HepG2 (cell line): ENCODE results near the gene SRSF2. TPM values are rescaled to one million over a fixed set of nuclear protein-coding genes. Genes with fewer than 3 reads are reported as not detected.

ENCODE experiments used
- CEBPG ChIP-seq: IDR thresholded peaks from 2 replicates; pipeline ENCODE4 v1.6.1; 2016
- FOXP4 ChIP-seq: sonication (generic); formaldehyde crosslinking; IDR thresholded peaks from 2 replicates; pipeline ENCODE4 v1.4.0; 2020; ENCODE audit warnings: missing genetic modification reagents
- GMEB2 ChIP-seq: IDR thresholded peaks from 2 replicates; pipeline ENCODE4 v1.6.1; 2016; ENCODE audit warnings: missing biosample characterization, missing genetic modification reagents, low read depth
- HNRNPLL ChIP-seq: fragments of 200-400 bp; formaldehyde crosslinking; IDR thresholded peaks from 2 replicates; pipeline ENCODE4 v1.6.1; 2017; ENCODE audit warnings: mild to moderate bottlenecking, low read depth, low read length; ENCODE audit not compliant: poor library complexity, severe bottlenecking
- HOXA7 ChIP-seq: sonication (generic); formaldehyde crosslinking; IDR thresholded peaks from 2 replicates; pipeline ENCODE4 v1.8.1; 2022; ENCODE audit warnings: mild to moderate bottlenecking, missing genetic modification reagents, moderate library complexity
- SP140L ChIP-seq: sonication (generic); formaldehyde crosslinking; IDR thresholded peaks from 2 replicates; pipeline ENCODE4 v1.4.0; 2020; ENCODE audit warnings: missing genetic modification reagents, borderline replicate concordance
- ZFP82 ChIP-seq: sonication (generic); formaldehyde crosslinking; IDR thresholded peaks from 2 replicates; pipeline ENCODE4 v1.5.1; 2020; ENCODE audit warnings: mild to moderate bottlenecking, missing genetic modification reagents, borderline replicate concordance
- ZIK1 ChIP-seq: sonication (generic); formaldehyde crosslinking; IDR thresholded peaks from 2 replicates; pipeline ENCODE4 v1.5.0; 2020; ENCODE audit warnings: mild to moderate bottlenecking, low read depth, missing genetic modification reagents, borderline replicate concordance
- ZNF251 ChIP-seq: sonication (generic); formaldehyde crosslinking; IDR thresholded peaks from 2 replicates; pipeline ENCODE4 v1.9.0; 2021; ENCODE audit warnings: mild to moderate bottlenecking, missing genetic modification reagents
- ZNF30 ChIP-seq: sonication (generic); formaldehyde crosslinking; IDR thresholded peaks from 2 replicates; pipeline ENCODE4 v1.5.0; 2020; ENCODE audit warnings: mild to moderate bottlenecking, missing genetic modification reagents
- ZNF737 ChIP-seq: sonication (generic); formaldehyde crosslinking; IDR thresholded peaks from 2 replicates; pipeline ENCODE4 v1.5.0; 2020; ENCODE audit warnings: missing genetic modification reagents, mild to moderate bottlenecking, borderline replicate concordance
- ZNF83 ChIP-seq: sonication (generic); formaldehyde crosslinking; IDR thresholded peaks from 2 replicates; pipeline ENCODE4 v1.4.0; 2020; ENCODE audit warnings: missing genetic modification reagents, mild to moderate bottlenecking, borderline replicate concordance
- polyA plus RNA-seq, 8 experiments: library from polyadenylated mRNA; depleted of rRNA in 3 of 8; stranded (reverse) in 7 of 8; unstranded in 1 of 8; fragments of >200 nt; fragmentation: Illumina TruSeq in 4 of 8; extraction: Trizol in 4 of 8; gene quantifications; 2 replicates each; pipeline versions ENCODE4 v1.2.1 to v1.2.3, GENCODE V29; 2011 to 2016; ENCODE audit warnings: low read depth in 4 of 8, missing spikeins in 1 of 8, mixed read lengths in 1 of 8; ENCODE audit not compliant: insufficient read depth in 1 of 8
- total RNA-seq, 5 experiments: library from RNA; depleted of rRNA; stranded (reverse); fragments of >200 nt; fragmentation: Illumina TruSeq; extraction: Trizol; gene quantifications; 2 replicates each; pipeline ENCODE4 v1.2.3, GENCODE V29; 2016; ENCODE audit warnings: low read depth in 1 of 5
- TF ChIP-seq, protein P1 (sequence below): sonication (generic); formaldehyde crosslinking; IDR thresholded peaks from 2 replicates; pipeline ENCODE4 v1.4.0; 2020; ENCODE audit warnings: missing genetic modification reagents
- TF ChIP-seq, protein P2 (sequence below): sonication (generic); formaldehyde crosslinking; IDR thresholded peaks from 2 replicates; pipeline ENCODE4 v1.5.0; 2020; ENCODE audit warnings: missing genetic modification reagents, mild to moderate bottlenecking, borderline replicate concordance
- TF ChIP-seq, protein P3 (sequence below): sonication (generic); formaldehyde crosslinking; IDR thresholded peaks from 2 replicates; pipeline ENCODE4 v1.4.0; 2020; ENCODE audit warnings: missing genetic modification reagents, borderline replicate concordance

SRSF2 gene
- total and polyA plus RNA-seq, 2 of the 13 experiments (the other 11 are each of a cell fraction or from before 2014, with no cell fraction given), result 306 to 319 TPM

GRCh38 chr17:76737082-76737675 lies at the start of gene SRSF2 (continued):
- peak; percentile 66 for TF ChIP-seq FOXP4 (CRISPR knock-in tag)
- TF ChIP-seq HOXA7 (CRISPR knock-in tag), result peak; percentile 49; the same call in 1 of the 2 replicates
- peak; percentile 99 for TF ChIP-seq ZIK1 (CRISPR knock-in tag)
- TF ChIP-seq, protein P1, sequence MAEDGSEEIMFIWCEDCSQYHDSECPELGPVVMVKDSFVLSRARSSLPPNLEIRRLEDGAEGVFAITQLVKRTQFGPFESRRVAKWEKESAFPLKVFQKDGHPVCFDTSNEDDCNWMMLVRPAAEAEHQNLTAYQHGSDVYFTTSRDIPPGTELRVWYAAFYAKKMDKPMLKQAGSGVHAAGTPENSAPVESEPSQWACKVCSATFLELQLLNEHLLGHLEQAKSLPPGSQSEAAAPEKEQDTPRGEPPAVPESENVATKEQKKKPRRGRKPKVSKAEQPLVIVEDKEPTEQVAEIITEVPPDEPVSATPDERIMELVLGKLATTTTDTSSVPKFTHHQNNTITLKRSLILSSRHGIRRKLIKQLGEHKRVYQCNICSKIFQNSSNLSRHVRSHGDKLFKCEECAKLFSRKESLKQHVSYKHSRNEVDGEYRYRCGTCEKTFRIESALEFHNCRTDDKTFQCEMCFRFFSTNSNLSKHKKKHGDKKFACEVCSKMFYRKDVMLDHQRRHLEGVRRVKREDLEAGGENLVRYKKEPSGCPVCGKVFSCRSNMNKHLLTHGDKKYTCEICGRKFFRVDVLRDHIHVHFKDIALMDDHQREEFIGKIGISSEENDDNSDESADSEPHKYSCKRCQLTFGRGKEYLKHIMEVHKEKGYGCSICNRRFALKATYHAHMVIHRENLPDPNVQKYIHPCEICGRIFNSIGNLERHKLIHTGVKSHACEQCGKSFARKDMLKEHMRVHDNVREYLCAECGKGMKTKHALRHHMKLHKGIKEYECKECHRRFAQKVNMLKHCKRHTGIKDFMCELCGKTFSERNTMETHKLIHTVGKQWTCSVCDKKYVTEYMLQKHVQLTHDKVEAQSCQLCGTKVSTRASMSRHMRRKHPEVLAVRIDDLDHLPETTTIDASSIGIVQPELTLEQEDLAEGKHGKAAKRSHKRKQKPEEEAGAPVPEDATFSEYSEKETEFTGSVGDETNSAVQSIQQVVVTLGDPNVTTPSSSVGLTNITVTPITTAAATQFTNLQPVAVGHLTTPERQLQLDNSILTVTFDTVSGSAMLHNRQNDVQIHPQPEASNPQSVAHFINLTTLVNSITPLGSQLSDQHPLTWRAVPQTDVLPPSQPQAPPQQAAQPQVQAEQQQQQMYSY (CRISPR knock-in tag), result peak; percentile 87
- peak; percentile 94 for TF ChIP-seq ZNF30 (CRISPR knock-in tag)
- no peak; the same call in 1 of the 2 replicates for TF ChIP-seq GMEB2 (CRISPR knock-in tag)
- TF ChIP-seq SP140L, result 0 out of 2 replicates have a peak, but pooled peaks have one; percentile 56
- TF ChIP-seq, protein P2, sequence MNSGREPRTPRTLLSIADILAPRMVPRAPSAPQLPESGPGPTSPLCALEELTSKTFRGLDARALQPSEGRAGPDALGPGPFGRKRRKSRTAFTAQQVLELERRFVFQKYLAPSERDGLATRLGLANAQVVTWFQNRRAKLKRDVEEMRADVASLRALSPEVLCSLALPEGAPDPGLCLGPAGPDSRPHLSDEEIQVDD (CRISPR knock-in tag), result no peak; the same call in 1 of the 2 replicates
- no peak for TF ChIP-seq ZNF251 (CRISPR knock-in tag)
- TF ChIP-seq, protein P3, sequence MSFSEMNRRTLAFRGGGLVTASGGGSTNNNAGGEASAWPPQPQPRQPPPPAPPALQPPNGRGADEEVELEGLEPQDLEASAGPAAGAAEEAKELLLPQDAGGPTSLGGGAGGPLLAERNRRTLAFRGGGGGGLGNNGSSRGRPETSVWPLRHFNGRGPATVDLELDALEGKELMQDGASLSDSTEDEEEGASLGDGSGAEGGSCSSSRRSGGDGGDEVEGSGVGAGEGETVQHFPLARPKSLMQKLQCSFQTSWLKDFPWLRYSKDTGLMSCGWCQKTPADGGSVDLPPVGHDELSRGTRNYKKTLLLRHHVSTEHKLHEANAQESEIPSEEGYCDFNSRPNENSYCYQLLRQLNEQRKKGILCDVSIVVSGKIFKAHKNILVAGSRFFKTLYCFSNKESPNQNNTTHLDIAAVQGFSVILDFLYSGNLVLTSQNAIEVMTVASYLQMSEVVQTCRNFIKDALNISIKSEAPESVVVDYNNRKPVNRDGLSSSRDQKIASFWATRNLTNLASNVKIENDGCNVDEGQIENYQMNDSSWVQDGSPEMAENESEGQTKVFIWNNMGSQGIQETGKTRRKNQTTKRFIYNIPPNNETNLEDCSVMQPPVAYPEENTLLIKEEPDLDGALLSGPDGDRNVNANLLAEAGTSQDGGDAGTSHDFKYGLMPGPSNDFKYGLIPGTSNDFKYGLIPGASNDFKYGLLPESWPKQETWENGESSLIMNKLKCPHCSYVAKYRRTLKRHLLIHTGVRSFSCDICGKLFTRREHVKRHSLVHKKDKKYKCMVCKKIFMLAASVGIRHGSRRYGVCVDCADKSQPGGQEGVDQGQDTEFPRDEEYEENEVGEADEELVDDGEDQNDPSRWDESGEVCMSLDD (CRISPR knock-in tag), result peak; percentile 58
- peak; percentile 92; the same call in 1 of the 2 replicates for TF ChIP-seq ZNF737 (CRISPR knock-in tag)
- TF ChIP-seq ZNF83 (CRISPR knock-in tag), result no peak; the same call in 1 of the 2 replicates
- peak; percentile 99 for TF ChIP-seq HNRNPLL
- TF ChIP-seq CEBPG (CRISPR knock-in tag), result peak; percentile 62
- TF ChIP-seq ZFP82 (CRISPR knock-in tag), result no peak
